ENCODE data around the gene AAK1.

Gene AAK1

DNA sequence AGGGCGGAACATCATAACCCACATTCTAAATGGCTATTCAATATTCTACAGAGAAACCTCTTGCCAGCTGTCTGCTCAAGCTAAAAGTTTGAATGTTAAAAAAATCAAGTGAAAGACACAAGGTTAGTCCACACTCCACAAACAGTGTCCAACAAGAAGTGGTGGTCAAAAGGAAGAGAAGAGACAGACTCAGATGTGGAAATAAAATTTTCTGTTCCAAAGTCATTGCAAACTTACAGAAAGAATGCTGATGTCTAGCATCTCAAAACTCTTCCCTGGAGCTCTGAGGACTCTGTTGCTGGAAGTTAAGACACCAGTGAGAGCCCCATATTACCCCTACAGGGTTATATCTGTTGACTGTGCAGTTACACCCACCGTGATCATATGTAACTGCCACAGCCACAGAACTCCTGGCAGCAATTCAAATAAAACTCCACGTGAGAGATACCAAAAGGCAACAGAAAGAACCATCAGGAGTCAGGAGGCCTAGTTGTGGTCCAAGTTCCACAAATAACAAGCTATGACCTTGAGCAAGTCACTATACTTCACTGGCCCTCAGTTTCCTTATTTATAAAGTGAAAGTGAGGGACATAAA, 60.9 kb downstream of the AAK1 start:
- H3K27ac ChIP-seq: no peak overlapping the region
- TF ChIP-seq, protein P1, sequence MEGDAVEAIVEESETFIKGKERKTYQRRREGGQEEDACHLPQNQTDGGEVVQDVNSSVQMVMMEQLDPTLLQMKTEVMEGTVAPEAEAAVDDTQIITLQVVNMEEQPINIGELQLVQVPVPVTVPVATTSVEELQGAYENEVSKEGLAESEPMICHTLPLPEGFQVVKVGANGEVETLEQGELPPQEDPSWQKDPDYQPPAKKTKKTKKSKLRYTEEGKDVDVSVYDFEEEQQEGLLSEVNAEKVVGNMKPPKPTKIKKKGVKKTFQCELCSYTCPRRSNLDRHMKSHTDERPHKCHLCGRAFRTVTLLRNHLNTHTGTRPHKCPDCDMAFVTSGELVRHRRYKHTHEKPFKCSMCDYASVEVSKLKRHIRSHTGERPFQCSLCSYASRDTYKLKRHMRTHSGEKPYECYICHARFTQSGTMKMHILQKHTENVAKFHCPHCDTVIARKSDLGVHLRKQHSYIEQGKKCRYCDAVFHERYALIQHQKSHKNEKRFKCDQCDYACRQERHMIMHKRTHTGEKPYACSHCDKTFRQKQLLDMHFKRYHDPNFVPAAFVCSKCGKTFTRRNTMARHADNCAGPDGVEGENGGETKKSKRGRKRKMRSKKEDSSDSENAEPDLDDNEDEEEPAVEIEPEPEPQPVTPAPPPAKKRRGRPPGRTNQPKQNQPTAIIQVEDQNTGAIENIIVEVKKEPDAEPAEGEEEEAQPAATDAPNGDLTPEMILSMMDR (conservative IDR thresholded peaks at IDR 0.05): no peak

DNA sequence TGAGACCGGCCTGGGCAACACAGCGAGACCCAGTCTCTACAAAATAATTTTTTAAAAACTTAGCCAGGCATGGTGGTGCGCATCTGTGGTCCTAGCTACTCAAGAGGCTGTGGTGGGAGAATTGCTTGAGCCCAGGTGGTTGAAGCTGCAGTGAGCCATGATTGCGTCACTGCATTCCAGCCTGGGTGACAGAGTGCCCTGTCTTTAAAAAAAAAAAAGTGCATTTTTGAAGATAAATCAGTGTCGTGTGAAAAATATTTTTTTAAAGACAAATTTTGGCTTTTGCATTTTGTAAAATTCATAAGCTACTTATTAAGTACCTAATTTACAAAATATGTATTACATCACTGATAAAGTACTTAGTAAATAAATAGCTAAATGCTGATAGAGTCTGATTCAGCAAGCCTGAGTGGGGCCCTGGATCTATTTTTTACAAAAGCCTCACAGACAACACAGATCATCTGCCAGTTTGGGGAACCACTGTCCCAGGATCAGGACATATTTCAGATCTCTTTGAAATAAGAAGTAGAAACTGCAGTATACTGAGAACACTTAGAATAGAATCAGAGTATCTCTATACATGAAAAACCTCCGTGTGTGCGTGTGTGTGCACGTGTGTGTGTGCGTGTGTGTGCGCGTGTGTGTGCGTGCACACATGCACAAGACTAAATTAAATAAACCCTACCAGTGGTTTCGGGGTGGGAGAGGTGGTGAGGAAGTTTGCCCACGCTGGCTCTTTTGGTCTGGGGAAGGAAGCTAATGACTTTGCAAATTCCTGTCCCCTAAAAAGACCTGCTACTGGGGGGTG, 61.6 kb downstream of the AAK1 start:
- H3K27ac ChIP-seq: no peak overlapping the region
- TF ChIP-seq, protein P1 (conservative IDR thresholded peaks at IDR 0.05): no peak

DNA sequence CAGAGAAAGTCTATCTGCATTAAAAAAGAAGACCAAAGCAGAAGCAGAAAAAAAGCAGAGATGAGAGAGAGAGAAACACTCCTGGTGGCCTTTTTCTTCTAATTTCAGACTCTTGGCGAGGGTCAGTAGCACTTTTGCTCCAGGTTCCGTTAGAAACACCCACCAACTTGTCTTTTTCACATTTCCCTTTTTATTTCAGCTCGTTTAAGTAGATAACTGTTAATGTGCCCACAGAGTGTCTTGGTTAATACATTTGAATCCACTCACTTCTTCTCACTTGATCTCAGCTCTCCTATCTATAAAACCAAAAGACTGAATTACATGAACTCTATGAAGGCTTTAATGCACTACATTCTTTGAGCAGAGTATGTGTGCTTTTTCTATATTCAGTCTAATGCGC, 63.1 kb downstream of the AAK1 start:
- TF ChIP-seq, protein P1 (conservative IDR thresholded peaks at IDR 0.05): no peak
- no peak overlapping the region for H3K27ac ChIP-seq

DNA sequence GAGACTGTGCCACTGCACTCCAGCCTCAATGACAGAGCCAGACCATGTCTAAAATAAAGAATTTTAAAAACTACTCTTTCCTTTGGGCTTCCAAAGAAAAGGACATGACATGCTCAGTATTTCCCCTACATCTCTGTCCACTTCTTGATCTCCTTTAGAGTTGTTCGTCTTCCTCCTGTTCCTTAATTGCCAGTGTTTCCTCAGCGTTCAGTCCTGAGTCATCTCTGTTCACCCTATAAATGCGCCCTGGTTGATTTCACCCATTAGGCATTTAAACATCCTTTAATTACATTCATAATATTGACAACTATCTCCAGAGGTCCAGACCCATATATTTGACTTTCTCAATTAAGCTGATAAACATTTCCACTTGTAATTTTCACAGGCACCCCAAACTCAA, 64.0 kb downstream of the AAK1 start:
- H3K27ac ChIP-seq: no peak overlapping the region
- TF ChIP-seq, protein P1 (conservative IDR thresholded peaks at IDR 0.05): no peak

DNA sequence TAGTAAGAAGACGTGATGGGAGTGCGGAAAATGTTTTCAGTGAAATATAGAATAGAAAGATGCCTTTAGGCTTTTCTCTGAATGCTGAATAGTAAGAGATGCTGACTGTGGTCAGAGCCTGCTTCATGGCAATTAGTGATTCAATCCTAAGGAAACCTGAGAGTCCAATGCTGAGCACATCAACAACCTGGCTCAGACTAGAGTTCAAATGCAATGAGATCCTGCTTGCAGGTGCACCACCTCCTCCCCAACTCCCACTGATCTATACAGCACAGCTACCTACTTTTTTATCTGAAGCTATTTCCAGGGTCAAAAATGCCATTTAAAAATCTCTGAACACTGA, 65.4 kb downstream of the AAK1 start:
- no peak overlapping the region for H3K27ac ChIP-seq
- TF ChIP-seq, protein P1 (conservative IDR thresholded peaks at IDR 0.05): no peak

DNA sequence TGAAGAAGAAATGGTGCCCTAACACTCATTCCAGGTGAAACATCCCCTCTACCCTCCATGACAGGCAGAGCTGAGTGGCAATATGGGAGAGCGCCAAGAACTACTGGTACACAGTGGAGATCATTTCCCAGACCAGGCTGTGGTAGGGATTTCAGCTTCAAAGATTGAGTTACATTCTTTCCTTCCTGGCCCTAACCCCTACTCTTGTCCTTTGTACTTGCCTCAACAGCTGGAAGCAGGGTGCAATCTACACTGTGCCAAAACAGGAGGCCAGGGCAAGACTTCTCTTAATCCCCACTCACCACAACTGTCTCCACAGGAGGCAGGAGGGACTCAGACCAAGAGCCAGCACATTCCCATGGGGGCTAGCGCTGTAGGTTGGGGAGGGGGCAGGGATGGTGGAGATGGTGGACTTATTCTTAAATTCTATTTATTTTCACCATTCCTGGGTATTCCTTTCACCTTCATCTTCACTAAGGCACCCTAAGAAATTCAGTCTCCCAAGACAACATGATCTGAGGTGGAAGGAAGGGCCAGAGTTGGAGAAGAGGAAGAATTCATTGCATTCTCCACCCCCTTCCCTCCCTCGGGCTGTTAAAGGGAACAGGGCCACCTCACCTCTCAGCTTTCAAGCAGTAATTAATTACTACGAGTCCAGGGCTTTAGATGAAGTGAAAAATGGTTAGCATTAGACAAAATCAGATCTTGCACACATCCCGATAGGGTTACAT, 65.9 kb downstream of the AAK1 start:
- TF ChIP-seq, protein P1 (conservative IDR thresholded peaks at IDR 0.05): no peak
- H3K27ac ChIP-seq: no peak overlapping the region

DNA sequence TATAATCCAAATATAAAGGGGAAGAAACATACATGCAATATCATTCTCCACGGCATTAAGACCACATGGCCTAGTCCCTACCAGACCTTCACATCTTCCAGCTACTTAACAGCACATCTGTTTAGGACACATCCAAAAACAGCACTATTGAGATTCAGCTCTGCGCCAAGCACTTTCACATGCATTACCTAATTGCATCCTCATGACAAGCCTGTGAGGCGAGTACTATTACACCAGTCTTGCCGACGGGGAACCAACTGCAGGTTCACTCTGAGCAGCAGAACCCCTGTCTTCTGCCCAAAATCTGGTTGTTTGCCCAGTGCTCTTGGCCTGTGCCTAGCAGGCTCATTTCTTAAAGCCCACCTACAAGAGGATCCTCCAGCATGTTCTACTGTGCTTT, 66.7 kb downstream of the AAK1 start:
- TF ChIP-seq, protein P1 (conservative IDR thresholded peaks at IDR 0.05): no peak
- H3K27ac ChIP-seq: no peak overlapping the region

All from VCaP (cell line).